HL-60 (cell line): ENCODE measurements around the gene OXLD1.

Source experiments
- GABPA ChIP-seq: IDR thresholded peaks from 2 replicates; pipeline ENCODE4 v1.6.1; 2012; ENCODE audit warnings: low read depth
- POLR2AphosphoS5 ChIP-seq: IDR thresholded peaks from 2 replicates; pipeline ENCODE4 v1.6.1; 2012; ENCODE audit warnings: low read depth
- TF ChIP-seq, protein P1 (sequence below): IDR thresholded peaks from one replicate; pipeline ENCODE4 v1.5.1; 2011; ENCODE audit warnings: low read length, control low read depth, inconsistent platforms; ENCODE audit not compliant: insufficient read depth

GRCh38 chr17:81686614-81687013 is 20.2 kb upstream of the OXLD1 start:
- TF ChIP-seq, protein P1, sequence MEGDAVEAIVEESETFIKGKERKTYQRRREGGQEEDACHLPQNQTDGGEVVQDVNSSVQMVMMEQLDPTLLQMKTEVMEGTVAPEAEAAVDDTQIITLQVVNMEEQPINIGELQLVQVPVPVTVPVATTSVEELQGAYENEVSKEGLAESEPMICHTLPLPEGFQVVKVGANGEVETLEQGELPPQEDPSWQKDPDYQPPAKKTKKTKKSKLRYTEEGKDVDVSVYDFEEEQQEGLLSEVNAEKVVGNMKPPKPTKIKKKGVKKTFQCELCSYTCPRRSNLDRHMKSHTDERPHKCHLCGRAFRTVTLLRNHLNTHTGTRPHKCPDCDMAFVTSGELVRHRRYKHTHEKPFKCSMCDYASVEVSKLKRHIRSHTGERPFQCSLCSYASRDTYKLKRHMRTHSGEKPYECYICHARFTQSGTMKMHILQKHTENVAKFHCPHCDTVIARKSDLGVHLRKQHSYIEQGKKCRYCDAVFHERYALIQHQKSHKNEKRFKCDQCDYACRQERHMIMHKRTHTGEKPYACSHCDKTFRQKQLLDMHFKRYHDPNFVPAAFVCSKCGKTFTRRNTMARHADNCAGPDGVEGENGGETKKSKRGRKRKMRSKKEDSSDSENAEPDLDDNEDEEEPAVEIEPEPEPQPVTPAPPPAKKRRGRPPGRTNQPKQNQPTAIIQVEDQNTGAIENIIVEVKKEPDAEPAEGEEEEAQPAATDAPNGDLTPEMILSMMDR = no peak
- TF ChIP-seq POLR2AphosphoS5 (no peak), GABPA (no peak)
